Metanephros (tissue), 1 donor: ENCODE data around the gene FOXD2. TPM values are rescaled to one million over a fixed set of nuclear protein-coding genes. Genes with fewer than 3 reads are reported as not detected.

Experiments
- total RNA-seq: library from RNA; depleted of rRNA; stranded (reverse); fragments of >200 nt; gene quantifications from one replicate; pipeline ENCODE4 v1.2.3, GENCODE V29; 2014

FOXD2 gene
- 6.4 TPM for total RNA-seq

GRCh38 chr1:47437447-47438164 lies at the start of gene FOXD2:
Gene FOXD2 (plus strand): TSS chr1:47438044. CDS start chr1:47438136, 92 bp downstream.

GRCh38 chr1:47415728-47416318 lies 22.0 kb upstream of the FOXD2 start, which contains the start of gene FOXE3:
Gene FOXE3 (plus strand): TSS chr1:47416285. CDS start chr1:47416316, 31 bp downstream.

Other genes with a start within 250 kb of the FOXD2 start
- gene PDZK1IP1, start 248.0 kb upstream of the FOXD2 start, total RNA-seq: 28.4 TPM
- gene TAL1, start 205.8 kb upstream of the FOXD2 start, total RNA-seq: 17.2 TPM
- gene STIL, start 123.9 kb upstream of the FOXD2 start, total RNA-seq: 6.6 TPM
- gene CMPK1, start 104.3 kb upstream of the FOXD2 start, total RNA-seq: 40.3 TPM
- gene FOXE3, start 21.8 kb upstream of the FOXD2 start, total RNA-seq: not detected